WI38 (cell line): Measurements from ENCODE around the gene CNPY3.
"Not testable (repeated sequence)": the region's sequence is repeated elsewhere in the genome, so short reads cannot be mapped to it uniquely, and the experiment has no call there.

Experiments
- H3K4me3 ChIP-seq: 2 replicates; pipeline ENCODE4 v1.5.1; 2011; ENCODE audit warnings: low read depth, mild to moderate bottlenecking, control low read depth, low read length
- TF ChIP-seq, protein P1 (sequence below): IDR thresholded peaks from 2 replicates; pipeline ENCODE4 v1.5.1; 2012; ENCODE audit warnings: low read depth, mild to moderate bottlenecking, control low read depth, low read length

CNPY3 gene

DNA sequence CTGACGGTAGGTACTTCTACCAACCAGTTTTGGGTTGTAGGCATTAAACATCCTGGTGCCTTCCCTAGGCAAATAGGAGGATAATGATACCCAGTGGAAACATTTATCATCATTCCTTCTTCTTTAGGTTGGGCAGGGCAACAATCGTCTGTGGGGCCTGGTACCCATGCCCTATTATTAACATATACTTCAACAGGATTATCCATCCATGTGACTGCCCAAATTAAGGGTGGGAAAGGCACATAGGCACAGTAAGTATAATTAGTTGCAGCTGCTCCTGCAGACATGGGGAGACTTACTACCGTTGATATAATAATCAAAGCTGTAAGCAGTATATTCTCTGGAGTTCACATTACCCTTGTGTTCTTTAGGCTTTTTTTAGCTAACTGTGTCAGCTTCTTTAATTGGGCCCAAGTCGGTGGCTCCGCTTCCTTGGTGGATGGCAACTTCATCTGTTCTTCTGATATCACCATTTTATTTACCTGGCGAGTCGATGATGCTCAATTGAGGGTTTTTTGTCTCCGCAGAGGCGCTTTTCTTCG is 33.0 kb upstream of the CNPY3 start:
- TF ChIP-seq, protein P1, sequence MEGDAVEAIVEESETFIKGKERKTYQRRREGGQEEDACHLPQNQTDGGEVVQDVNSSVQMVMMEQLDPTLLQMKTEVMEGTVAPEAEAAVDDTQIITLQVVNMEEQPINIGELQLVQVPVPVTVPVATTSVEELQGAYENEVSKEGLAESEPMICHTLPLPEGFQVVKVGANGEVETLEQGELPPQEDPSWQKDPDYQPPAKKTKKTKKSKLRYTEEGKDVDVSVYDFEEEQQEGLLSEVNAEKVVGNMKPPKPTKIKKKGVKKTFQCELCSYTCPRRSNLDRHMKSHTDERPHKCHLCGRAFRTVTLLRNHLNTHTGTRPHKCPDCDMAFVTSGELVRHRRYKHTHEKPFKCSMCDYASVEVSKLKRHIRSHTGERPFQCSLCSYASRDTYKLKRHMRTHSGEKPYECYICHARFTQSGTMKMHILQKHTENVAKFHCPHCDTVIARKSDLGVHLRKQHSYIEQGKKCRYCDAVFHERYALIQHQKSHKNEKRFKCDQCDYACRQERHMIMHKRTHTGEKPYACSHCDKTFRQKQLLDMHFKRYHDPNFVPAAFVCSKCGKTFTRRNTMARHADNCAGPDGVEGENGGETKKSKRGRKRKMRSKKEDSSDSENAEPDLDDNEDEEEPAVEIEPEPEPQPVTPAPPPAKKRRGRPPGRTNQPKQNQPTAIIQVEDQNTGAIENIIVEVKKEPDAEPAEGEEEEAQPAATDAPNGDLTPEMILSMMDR, result no peak

DNA sequence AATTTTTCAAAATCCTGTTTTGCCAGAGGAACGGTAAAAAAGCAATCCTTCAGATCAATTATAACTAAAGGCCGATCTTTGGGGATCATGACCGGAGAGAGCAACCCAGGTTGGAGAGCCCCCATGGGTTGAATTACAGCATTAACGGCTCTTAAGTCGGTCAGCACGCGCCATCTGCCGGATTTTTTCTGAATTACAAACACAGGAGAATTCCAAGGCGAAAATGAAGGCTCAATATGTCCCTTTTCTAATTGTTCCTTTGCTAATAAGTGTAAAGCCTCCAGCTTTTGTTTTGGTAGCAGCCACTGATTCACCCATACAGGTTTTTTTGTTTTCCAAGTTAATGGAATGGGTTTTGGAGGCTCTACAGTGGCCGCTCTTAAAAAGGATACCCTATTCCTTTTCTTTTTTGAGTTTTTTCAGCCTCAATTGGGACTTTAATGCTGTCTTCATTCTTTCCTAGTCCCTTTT is 30.4 kb upstream of the CNPY3 start:
- TF ChIP-seq, protein P1, result peak; percentile 49; the same call in 1 of the 2 replicates
- no peak overlapping the region for H3K4me3 ChIP-seq

More for the DNA sequence above, 33.0 kb upstream of the CNPY3 start:
- H3K4me3 ChIP-seq, result no peak overlapping the region

DNA sequence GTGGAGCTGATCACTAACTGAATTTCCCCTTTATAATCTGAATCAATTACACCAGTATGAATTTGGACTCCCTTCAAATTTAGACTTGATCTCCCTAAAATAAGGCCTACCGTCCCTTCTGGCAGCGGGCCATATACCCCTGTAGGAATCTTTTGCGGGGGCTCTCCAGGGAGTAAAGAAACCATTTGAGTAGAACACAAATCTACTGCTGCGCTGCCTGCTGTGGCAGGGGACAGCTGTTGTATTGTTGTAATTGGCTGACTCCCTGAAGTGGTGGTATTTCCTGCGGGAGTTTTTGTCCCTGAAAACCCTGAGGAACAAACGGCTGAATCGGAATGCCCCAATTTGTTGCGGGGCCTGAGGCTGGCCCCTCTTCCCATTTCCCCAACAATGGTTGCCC is 29.4 kb upstream of the CNPY3 start:
- no peak overlapping the region for H3K4me3 ChIP-seq
- TF ChIP-seq, protein P1, result no peak

DNA sequence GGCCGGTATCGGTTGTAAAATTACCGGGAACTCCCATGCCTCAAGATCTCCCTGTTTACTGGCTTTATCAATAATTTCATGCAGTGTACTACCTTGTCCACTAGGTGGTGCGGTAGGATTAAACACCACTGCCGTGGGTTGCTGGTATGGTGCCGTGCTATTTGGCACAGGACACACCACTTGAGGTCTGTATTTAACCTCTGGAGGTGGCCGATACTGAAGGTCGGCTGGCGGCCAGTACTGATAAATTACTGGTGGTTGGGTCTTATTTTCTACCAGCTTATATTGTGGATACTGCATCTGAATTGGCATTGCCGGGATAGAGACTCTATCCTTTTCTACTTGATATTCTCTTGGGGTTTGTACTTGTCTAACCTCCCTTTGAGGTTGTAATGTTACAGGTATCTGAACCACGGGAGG is 27.7 kb upstream of the CNPY3 start:
- TF ChIP-seq, protein P1, result peak; percentile 58
- no peak overlapping the region for H3K4me3 ChIP-seq

DNA sequence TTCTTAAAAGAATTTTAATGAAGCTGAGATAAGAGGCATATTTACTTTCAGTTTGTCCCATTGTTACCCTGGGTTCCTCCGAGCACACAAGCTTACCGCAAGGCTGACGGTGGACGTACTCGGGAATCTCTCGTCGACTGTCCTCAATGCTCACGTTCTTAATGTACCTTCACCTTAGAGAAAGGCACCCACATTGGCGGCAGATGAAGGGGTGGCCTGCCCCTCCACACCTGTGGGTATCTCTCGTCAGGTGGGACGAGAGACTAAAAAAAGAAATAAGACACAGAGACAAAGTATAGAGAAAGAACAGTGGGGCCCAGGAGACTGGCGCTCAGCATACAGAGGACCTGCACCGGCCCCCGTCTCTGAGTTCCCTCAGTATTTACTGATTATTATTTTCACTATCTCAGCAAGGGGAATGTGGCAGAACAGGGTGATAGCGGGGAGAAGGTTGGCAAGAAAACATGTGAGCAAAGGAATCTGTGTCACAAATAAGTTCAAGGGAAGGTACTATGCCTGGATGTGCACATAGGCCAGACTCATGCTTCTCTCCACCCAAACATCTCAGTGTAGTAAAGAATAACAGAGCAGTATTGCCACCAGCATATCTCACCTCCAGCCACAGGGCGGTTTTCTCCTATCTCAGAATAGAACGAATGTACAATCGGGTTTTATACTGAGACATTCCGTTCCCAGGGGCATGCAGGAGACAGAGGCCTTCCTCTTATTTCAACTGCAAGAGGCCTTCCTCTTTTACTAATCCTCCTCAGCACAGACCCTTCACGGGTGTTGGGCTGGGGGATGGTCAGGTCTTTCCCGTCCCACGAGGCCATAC is 26.6 kb upstream of the CNPY3 start:
- not testable (repeated sequence) for H3K4me3 ChIP-seq

DNA sequence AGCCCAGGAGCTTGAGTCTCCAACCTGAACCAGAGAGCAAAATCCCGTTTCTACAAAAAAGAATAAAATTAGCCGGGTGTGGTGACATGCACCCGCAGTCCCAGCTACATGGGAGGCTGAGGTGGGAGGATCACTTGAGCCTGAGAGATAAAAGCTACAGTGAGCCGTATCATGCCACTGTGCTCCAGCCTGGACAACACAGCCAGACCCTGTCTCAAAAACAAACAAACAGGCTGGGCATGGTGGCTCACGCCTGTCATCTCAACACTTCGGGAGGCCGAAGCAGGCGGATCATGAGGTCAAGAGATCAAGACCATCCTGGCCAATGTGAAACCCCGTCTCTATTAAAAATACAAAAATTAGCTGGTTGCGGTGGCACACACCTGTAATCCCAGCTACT is 24.8 kb upstream of the CNPY3 start:
- no peak overlapping the region for H3K4me3 ChIP-seq
- TF ChIP-seq, protein P1, result no peak

DNA sequence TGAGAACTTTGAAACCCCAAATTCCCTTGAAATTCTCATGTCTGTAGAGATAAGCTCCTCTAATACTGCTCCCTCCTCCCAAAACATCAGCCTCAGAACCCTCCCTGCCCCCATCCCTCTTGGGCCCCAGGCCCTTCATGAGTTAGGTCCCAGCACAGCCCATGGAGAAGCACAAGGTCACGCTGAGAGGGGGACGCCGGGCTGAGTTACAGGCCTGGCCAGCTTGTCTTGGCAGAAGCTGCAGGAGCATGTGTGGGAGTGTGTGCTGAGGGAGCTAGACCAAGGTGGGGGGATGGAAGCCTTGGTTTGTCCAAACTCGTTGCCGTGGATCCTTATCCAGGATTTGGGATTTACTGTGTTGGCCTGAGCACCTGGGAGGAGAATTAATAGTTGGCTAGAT is 21.9 kb upstream of the CNPY3 start:
- TF ChIP-seq, protein P1, result no peak
- H3K4me3 ChIP-seq, result no peak overlapping the region
